VCaP (cell line): Measurements from ENCODE around the gene SHMT2.

Experiments
- H3K27ac ChIP-seq: fragments of 450-650 bp; 2 replicates; pipeline ENCODE4 v1.5.1; 2017
- TF ChIP-seq, protein P1 (sequence below): fragments of 450-650 bp; conservative IDR thresholded peaks from 2 replicates; pipeline ENCODE4 v1.5.1; 2017; ENCODE audit warnings: mild to moderate bottlenecking, moderate library complexity

SHMT2 gene

DNA sequence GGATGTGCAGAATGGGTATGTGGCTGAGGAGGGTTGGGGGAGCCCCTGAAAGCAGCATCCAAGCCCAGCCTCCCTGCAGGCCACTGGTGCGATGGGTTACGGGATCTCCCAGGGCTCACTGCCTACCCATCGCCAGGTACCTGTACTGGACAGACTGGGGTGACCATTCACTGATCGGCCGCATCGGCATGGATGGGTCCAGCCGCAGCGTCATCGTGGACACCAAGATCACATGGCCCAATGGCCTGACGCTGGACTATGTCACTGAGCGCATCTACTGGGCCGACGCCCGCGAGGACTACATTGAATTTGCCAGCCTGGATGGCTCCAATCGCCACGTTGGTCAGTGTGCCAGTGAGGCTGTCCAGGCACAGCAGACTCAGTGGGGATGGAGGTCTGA lies 31.2 kb upstream of the SHMT2 start:
- TF ChIP-seq, protein P1, sequence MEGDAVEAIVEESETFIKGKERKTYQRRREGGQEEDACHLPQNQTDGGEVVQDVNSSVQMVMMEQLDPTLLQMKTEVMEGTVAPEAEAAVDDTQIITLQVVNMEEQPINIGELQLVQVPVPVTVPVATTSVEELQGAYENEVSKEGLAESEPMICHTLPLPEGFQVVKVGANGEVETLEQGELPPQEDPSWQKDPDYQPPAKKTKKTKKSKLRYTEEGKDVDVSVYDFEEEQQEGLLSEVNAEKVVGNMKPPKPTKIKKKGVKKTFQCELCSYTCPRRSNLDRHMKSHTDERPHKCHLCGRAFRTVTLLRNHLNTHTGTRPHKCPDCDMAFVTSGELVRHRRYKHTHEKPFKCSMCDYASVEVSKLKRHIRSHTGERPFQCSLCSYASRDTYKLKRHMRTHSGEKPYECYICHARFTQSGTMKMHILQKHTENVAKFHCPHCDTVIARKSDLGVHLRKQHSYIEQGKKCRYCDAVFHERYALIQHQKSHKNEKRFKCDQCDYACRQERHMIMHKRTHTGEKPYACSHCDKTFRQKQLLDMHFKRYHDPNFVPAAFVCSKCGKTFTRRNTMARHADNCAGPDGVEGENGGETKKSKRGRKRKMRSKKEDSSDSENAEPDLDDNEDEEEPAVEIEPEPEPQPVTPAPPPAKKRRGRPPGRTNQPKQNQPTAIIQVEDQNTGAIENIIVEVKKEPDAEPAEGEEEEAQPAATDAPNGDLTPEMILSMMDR: no peak

DNA sequence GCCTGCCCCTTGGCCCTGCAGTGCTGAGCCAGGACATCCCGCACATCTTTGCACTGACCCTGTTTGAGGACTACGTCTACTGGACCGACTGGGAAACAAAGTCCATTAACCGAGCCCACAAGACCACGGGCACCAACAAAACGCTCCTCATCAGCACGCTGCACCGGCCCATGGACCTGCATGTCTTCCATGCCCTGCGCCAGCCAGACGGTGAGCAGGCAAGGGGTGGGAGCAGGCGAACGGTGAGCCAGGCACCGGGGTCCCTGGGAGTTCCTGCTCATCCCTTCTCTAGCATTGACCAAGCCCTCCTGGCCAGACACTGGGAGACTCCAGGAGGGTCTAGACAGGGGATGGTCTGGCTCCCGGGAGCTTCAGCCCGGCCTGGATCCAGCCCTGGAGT lies 30.3 kb upstream of the SHMT2 start:
- TF ChIP-seq, protein P1: no peak
- H3K27ac ChIP-seq: no peak overlapping the region

More for the DNA sequence above, 31.2 kb upstream of the SHMT2 start:
- H3K27ac ChIP-seq: no peak overlapping the region

DNA sequence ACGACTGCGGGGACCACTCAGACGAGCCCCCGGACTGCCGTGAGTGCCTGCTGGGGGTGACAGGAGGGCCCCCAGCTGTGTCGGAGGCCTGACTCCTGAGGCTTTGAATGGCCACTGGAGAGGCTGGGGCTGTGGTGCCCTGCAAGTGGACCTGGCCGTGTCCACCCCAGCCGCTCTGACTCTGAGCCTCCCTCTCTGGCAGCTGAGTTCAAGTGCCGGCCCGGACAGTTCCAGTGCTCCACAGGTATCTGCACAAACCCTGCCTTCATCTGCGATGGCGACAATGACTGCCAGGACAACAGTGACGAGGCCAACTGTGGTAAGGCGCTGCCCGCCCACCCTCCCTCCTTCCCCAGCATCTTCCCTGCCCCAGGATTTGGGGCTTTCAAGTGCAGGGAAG lies 29.0 kb upstream of the SHMT2 start:
- H3K27ac ChIP-seq: no peak overlapping the region
- TF ChIP-seq, protein P1: no peak

DNA sequence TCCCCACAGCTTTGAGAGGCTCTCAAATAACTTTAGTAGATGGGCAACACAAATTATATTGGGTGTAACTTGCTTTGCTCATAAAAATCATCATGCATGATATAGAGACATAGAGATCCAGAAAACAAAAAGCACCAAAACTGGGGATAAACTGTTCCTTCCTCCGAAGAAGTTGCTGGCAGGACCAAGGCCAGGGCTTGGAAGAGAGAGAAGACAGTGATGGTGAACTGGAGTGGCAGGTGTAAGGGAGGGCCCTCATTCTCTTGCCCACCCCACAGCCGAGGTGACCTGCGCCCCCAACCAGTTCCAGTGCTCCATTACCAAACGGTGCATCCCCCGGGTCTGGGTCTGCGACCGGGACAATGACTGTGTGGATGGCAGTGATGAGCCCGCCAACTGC lies 28.3 kb upstream of the SHMT2 start:
- TF ChIP-seq, protein P1: no peak
- H3K27ac ChIP-seq: no peak overlapping the region

DNA sequence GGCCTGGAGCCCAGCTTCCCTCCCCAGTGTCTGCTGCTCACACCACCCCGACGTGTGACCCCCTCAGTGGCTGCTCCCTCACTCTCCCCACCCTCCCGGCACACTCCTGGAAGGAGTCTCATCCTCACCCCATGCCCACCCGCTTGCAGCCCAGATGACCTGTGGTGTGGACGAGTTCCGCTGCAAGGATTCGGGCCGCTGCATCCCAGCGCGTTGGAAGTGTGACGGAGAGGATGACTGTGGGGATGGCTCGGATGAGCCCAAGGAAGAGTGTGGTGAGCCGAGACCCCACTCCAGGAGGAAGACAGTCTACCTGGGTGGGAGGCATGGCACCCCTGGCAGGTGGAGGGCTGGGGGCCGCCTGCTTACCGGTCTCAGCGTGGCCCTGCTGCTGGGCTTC lies 27.9 kb upstream of the SHMT2 start:
- TF ChIP-seq, protein P1: no peak
- H3K27ac ChIP-seq: no peak overlapping the region

DNA sequence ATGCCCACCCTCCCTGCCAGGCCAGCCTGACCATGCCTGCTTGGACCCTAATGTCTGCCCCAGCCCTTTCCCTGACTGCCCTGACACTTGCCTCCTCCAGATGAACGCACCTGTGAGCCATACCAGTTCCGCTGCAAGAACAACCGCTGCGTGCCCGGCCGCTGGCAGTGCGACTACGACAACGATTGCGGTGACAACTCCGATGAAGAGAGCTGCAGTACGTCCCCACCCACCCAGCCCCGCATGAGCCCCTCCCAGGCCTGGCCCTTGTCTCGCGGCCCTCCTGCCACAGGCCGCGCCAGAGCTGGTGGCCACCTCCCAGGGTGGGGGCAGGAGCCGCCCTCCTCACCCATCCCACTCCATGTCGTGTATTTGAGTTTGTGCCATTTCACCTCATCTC lies 27.2 kb upstream of the SHMT2 start:
- no peak overlapping the region for H3K27ac ChIP-seq
- TF ChIP-seq, protein P1: no peak

DNA sequence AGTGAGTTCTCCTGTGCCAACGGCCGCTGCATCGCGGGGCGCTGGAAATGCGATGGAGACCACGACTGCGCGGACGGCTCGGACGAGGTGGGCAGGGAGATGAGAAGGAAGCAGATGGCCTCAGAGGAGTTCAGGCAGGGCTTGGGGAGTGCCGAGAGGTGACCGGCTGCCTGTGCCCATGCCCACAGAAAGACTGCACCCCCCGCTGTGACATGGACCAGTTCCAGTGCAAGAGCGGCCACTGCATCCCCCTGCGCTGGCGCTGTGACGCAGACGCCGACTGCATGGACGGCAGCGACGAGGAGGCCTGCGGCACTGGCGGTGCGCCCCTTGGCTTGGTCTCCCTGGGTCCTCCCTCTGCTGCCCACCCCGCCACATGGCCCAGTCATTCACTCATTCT lies 26.3 kb upstream of the SHMT2 start:
- H3K27ac ChIP-seq: no peak overlapping the region
- TF ChIP-seq, protein P1: no peak

DNA sequence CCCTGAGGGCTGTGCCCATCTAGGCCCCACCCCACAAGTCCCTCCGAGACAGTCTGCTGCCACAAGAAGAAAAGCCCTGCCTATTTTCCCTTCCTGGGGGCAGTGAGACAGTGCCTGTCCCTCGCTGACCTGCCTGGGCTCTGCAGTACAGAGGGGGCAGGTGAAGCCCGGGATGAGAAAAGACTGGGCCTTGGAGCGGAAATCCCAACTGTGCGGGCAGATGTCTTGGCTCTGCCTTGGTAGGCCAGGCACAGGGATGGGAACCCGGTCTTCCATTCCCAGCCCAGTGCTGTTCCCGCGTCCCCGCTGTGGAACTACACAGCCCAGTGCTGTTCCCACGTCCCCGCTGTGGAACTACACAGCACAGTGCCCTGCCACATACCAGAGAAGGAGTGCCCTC lies 25.7 kb upstream of the SHMT2 start:
- TF ChIP-seq, protein P1: no peak
- H3K27ac ChIP-seq: no peak overlapping the region
